GM18511 (cell line): Measurements from ENCODE around the gene NRP1.

ENCODE experiments used
- ATAC-seq: cut with Tn5 transposase; IDR thresholded peaks from one replicate; pipeline ENCODE4 v1.9.1; 2021; ENCODE audit warnings: mild to moderate bottlenecking, moderate library complexity; ENCODE audit not compliant: unreplicated experiment

NRP1 gene

GRCh38 chr10:33293531-33294170, 40.8 kb downstream of the NRP1 start:
- ATAC-seq, result no peak

DNA sequence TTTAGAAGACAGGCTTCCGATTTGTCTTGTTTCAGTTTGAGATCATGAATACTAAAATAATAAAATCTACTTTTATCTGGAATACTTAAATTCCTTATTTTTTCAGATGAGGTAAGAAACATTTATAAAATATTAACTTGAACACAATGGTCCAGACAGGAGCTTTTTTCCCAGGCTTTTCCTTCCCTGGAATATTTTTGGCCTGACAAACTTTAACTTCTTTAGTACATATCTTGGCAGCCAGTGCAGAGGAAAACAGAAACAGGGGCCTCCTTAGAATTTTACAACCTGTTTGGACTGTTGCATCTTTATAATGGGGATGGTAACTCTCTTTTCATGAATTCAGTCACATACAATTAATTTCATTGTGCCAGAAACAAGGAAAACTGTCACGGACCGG, 41.4 kb downstream of the NRP1 start:
- ATAC-seq, result no peak

- ATAC-seq, result no peak
These were observed 43.3 kb downstream of the NRP1 start for GRCh38 chr10:33291053-33291592.

GRCh38 chr10:33290321-33291052, 44.0 kb downstream of the NRP1 start:
- ATAC-seq, result no peak

- ATAC-seq, result no peak
These were observed 44.7 kb downstream of the NRP1 start for GRCh38 chr10:33289776-33290175.

- no peak for ATAC-seq
These were observed 46.3 kb downstream of the NRP1 start for GRCh38 chr10:33288127-33288526.

DNA sequence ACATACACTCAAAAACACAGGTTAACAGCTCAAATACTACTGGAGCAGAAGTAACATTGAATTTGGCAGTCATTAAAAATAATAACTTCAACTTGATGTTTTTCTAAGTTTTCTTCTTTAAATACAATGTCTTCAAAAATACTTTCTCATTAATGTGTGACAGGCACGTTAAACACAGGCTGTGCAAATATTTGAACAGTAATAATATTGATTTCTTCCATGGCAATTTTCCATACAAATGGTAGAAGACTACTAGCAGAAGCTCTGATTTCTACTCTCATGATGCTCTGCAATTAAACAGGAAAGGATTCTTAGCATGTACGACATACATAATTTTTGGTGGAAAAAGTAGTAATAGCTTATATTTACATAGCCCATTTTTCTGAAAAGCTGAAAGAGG, 47.4 kb downstream of the NRP1 start:
- no peak for ATAC-seq

DNA sequence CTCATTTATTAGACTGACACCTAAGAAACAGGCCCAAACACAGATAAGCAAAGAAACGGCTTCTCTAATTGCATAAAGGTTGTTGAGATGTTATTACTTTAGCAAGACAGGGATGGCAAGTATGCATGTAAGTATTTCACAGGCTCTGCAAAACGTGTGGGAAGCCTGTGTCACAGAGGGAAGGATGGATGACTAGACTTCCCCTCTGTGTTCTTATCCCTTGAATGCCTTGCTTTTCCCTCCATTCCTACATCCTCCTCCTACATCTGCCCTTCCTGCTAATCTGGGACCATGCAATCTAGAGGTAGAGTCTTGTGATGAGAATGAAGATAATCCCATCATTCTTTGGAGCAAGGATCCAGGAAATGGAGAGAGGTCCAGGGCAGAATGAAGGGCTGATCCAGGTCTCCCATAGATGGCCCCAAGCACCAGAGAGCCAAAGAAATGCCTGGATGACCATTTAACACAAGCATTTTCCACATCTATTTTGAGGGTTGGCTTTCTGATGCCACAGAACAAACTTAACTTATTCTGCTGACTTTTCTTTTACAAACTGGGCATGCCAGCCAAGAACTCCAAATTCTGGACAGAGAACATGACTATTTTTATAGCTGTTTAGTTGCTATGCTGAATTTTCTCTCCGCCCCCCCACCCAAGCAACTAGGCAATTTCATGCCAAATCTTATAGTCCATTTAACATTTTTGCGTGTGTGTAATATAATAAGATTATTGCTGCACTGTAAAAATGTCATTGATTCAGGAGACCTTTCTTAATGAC, 48.1 kb downstream of the NRP1 start:
- ATAC-seq, result no peak

GRCh38 chr10:33284945-33285344, 49.5 kb downstream of the NRP1 start:
- no peak for ATAC-seq

- no peak for ATAC-seq
These were observed 54.5 kb downstream of the NRP1 start for GRCh38 chr10:33279811-33280602.

DNA sequence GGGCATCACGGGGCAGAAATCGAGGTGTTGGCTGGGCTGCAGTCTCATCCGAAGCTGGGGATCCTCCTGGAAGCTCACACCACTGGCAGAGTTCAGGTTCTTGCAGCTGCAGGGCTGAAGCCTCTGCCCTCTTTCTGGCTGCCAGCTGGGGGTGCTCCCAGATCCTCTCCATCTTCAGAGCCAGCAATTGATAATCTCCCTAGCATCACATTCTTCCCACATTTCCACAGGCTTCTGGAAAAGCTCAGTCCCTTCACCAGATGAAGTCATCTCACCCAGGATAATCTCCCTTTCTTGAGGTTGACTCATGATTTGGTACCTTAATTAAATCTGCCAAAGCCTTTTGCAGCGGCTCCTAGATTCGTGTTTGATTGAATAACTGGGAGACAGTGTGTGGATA, 55.2 kb downstream of the NRP1 start:
- ATAC-seq, result no peak

DNA sequence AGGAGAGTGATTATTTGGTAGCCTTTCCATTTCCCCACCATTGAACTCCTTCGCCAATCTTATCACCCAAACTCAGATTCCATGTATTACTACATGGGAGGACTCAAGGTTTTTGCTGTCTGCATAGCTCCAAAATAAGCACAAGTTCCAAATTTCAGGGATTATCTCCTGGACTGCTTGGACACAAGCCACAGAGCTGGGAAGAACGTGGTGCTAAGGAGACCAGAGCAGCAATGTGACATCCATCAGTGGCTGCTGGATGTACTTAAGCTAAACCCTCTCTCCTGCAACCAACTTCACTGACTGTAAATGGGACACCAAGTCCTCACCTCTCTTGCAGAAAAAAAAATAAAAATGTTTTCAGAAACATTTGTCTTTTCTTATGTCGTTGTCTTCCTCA, 56.3 kb downstream of the NRP1 start:
- ATAC-seq, result no peak

DNA sequence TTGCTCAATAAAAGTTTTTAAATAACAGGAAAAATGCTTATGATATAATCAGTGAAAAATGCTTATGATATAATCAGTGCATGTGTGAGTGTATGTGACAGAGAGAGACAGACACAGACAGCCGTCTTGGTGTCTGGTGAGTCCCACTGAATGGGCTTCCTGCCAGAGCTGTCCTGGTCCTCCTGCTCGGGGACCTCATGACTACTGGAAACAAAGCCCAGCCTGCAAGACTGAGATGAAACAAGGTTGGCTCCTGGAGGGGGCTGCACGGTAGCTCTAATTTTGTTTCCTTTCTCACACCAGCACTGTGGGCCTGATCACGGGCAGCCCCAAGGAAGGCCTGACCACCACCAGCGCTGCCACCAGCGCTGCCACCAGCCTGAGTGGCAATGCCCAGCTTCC, 57.3 kb downstream of the NRP1 start:
- ATAC-seq, result no peak

DNA sequence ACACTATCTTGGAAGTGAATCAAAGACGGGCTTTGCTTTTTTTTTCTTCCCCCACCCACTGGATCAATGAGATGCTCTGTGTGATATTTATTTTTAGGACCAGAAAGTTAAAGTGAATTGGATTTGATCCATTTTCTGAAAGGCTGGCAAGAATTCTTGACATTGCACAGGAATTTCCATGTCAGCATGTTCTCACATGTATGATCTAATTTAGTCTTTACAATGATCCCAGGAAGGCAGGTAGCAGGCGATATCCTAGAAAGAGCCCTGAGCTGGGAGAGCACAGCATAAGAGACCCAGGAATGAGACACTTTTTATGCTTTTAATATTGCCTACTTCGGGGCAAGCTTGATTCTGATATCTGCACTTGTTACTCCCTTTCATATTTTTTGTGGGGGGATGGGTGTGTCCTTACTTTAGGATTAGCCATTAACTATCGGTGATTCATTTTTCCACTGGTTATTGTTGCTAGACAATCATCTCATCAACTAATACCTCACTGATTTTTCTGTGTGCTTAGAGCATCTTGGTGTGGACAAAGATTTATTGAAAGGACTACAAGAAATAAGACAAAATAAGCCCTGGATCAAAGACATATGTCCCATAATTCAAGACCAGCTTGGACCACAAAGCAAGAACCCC, 58.1 kb downstream of the NRP1 start:
- ATAC-seq, result no peak

GRCh38 chr10:33274096-33274785, 60.2 kb downstream of the NRP1 start:
- no peak for ATAC-seq

DNA sequence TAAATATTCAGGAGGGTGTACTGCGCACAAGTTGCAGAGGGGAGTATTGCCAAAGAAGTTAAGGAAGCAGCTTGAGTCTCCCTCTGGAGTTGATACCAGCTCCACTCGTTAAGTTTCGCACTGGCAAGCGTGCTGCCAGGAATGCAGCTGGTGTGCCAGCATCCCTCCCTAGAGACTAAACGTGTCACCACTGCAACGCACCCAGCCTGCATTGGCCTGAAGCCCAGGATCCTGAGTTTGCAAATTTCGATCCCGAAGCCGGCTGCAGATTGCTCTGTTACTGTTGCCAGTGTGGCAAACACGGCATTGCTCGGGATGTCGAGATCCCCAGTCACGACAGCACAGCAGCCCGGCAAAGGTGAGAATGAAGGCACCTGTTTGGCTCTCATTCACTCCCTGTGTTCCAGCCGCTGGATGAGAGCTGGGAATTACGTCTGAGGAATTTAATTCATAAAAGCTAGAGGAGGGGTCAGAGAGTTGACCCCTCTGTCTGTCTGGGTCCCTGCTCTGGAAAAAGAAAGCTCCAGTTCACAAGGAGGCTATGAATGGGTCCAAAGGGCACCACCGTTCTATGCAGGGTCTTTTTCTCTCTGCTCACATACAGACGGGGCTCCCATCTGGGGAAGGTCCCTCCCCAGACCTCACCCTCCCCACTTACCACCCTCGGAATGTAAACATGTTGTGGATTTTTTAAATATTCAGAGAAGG, 61.0 kb downstream of the NRP1 start:
- no peak for ATAC-seq

- ATAC-seq, result no peak
These were observed 61.8 kb downstream of the NRP1 start for GRCh38 chr10:33272635-33273034.

DNA sequence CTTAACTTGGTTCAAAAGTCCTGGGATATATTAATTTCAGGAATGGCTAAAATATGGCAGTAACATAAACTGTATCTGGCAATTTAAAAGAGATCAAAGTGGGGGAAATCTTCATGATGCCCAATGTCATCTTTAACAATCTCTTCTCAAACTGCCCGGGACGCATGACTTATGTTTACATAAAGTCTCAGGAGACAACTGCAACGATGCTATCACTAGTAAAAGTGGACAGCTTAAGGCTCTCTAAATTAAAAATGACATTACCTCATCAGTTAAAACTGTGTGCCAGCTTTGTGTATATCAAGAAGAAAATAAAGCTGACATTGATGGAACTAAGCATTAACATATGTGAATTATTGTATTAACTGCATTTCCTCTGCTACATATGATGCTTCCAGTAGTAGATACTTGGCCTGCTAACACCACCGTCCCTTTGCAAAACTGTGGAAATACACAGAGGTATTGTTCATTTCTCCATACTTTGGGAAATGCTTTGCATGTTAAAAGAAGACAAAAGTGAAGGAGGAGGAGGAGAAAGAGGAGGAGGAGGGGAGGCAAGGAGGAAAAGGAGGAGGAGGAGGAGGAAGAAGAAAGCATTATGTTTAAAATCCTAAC, 62.4 kb downstream of the NRP1 start:
- no peak for ATAC-seq

DNA sequence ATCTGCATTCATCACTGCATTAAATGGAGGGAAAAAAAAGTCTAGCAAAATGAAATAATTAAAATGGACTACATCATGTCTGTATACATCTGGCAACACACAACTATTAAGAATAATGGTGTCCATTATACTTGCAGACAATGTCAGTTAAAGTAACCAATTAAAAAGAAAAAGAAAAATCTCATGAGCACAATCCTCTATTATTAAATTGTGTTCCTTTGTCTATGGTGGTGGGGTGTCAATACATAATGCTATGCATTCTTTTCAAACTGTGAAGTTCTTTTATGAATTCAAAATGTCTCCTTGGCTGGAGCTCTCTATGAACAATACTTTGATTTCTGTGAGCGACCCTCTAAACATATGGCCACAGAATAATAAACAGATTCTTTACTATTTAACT, 63.5 kb downstream of the NRP1 start:
- ATAC-seq, result no peak
